K562 (cell line): ENCODE data around the gene NEU1. TPM values are rescaled to one million over a fixed set of nuclear protein-coding genes. Genes with fewer than 3 reads are reported as not detected.
A peak's percentile ranks its signal among the peaks of the same experiment; 100 is the strongest.

Source experiments
- CUX1 ChIP-seq: fragments of 200-800 bp; sonication (Bioruptor generic); IDR thresholded peaks from 2 replicates; pipeline ENCODE4 v1.6.1; 2016; ENCODE audit warnings: missing genetic modification characterization, missing compliant biosample characterization
- DIDO1 ChIP-seq: fragments of 450-650 bp; IDR thresholded peaks from 2 replicates; pipeline ENCODE4 v1.6.1; 2016; ENCODE audit warnings: low read depth, missing biosample characterization, missing genetic modification characterization
- DLX4 ChIP-seq: fragments of 250-450 bp; sonication (Bioruptor Pico); IDR thresholded peaks from 2 replicates; pipeline ENCODE4 v1.6.1; 2021; ENCODE audit warnings: mild to moderate bottlenecking
- GTF2B ChIP-seq: IDR thresholded peaks from 2 replicates; pipeline ENCODE4 v1.6.1; 2011; ENCODE audit not compliant: insufficient read length; ENCODE audit errors: extremely low read depth
- HOXB6 ChIP-seq: fragments of 250-450 bp; sonication (Bioruptor Pico); IDR thresholded peaks from 2 replicates; pipeline ENCODE4 v1.5.1; 2022; ENCODE audit warnings: mild to moderate bottlenecking, borderline replicate concordance
- MLX ChIP-seq, 2 experiments: fragments of 450-650 bp in 1 of 2; sonication (generic) in 1 of 2; formaldehyde crosslinking; conservative IDR thresholded peaks; 2 replicates each; pipeline versions ENCODE4 v1.4.0 to v1.8.1; 2020 to 2022; ENCODE audit warnings: mild to moderate bottlenecking in 1 of 2, missing genetic modification reagents in 1 of 2
- NR3C1 ChIP-seq: sonication (generic); formaldehyde crosslinking; IDR thresholded peaks from 2 replicates; pipeline ENCODE4 v1.8.1; 2022; ENCODE audit warnings: missing genetic modification reagents
- PTTG1 ChIP-seq: fragments of 450-650 bp; IDR thresholded peaks from 2 replicates; pipeline ENCODE4 v1.6.1; 2016; ENCODE audit warnings: low read depth, mild to moderate bottlenecking, missing genetic modification characterization, missing compliant biosample characterization
- RBFOX2 ChIP-seq: fragments of 200-400 bp; formaldehyde crosslinking; IDR thresholded peaks from 2 replicates; pipeline ENCODE4 v1.6.1; 2017; ENCODE audit warnings: low read depth, mild to moderate bottlenecking, low read length, moderate library complexity
- TSHZ1 ChIP-seq: fragments of 250-450 bp; sonication (Bioruptor Pico); IDR thresholded peaks from 2 replicates; pipeline ENCODE4 v1.4.0; 2020; ENCODE audit warnings: mild to moderate bottlenecking, moderate library complexity
- ZNF766 ChIP-seq: fragments of 200-800 bp; sonication (Bioruptor generic); conservative IDR thresholded peaks from 2 replicates; pipeline ENCODE4 v1.6.1; 2016; ENCODE audit warnings: missing genetic modification characterization, missing compliant biosample characterization
- polyA plus RNA-seq, 8 experiments: library from polyadenylated mRNA; depleted of rRNA in 4 of 8; stranded (reverse) in 5 of 8; unstranded in 3 of 8; fragments of >200 nt; fragmentation: Nextera tagmentation in 2 of 8; fragmentation: Illumina TruSeq in 1 of 8; extraction: Ambion mirVana in 2 of 8; extraction: Trizol in 1 of 8; gene quantifications; 2 replicates each; pipeline versions ENCODE4 v1.2.1 to v1.2.3, GENCODE V29; 2011 to 2014; ENCODE audit warnings: inconsistent platforms in 1 of 8, missing spikeins in 1 of 8
- total RNA-seq, 7 experiments: library from RNA; depleted of rRNA in 6 of 7; stranded (reverse); fragments of >200 nt in 6 of 7; fragmentation: Illumina TruSeq in 2 of 7; extraction: Trizol in 2 of 7; gene quantifications; 2 replicates each; pipeline versions ENCODE4 v1.2.1 to v1.2.3, GENCODE V29; 2011 to 2021; ENCODE audit warnings: low replicate concordance in 1 of 7

The NEU1 gene
- total and polyA plus RNA-seq, 9 of the 15 experiments (the other 6 are each of a cell fraction or from before 2014, with no cell fraction given) = 14.8 to 67.8 (median 51.0) TPM

GRCh38 chr6:31826793-31827285, 35.8 kb downstream of the NEU1 start (continued):
- TF ChIP-seq CUX1 (CRISPR knock-in tag) (no peak), GTF2B (no peak), HOXB6 (CRISPR knock-in tag) (peak; percentile 64; the same call in 1 of the 2 replicates), PTTG1 (tag) (no peak), RBFOX2 (no peak), ZNF766 (CRISPR knock-in tag) (no peak), DLX4 (CRISPR knock-in tag) (no peak), TSHZ1 (CRISPR knock-in tag) (0 out of 2 replicates have a peak, but pooled peaks have one; percentile 23), MLX (CRISPR knock-in tag; conservative IDR thresholded peaks at IDR 0.05) (0 out of 4 replicates have a peak, but pooled peaks of 1 of the 2 experiments have one; percentile 61), NR3C1 (CRISPR knock-in tag) (no peak), DIDO1 (tag) (0 out of 2 replicates have a peak, but pooled peaks have one; percentile 36)
